HG02678 (cell line): ENCODE results near the gene PRAMEF27.
"Not testable (repeated sequence)": the region's sequence is repeated elsewhere in the genome, so short reads cannot be mapped to it uniquely, and the experiment has no call there.

Experiments
- ATAC-seq: cut with Tn5 transposase; IDR thresholded peaks from one replicate; pipeline ENCODE4 v1.9.1; 2021; ENCODE audit warnings: mild to moderate bottlenecking, moderate library complexity; ENCODE audit not compliant: unreplicated experiment

PRAMEF27 gene

GRCh38 chr1:13056475-13056874 lies at the start of gene PRAMEF27:
Gene PRAMEF27 (minus strand): TSS chr1:13056575. CDS start chr1:13053659, 2,916 bp downstream.
- ATAC-seq, result not testable (repeated sequence)

DNA sequence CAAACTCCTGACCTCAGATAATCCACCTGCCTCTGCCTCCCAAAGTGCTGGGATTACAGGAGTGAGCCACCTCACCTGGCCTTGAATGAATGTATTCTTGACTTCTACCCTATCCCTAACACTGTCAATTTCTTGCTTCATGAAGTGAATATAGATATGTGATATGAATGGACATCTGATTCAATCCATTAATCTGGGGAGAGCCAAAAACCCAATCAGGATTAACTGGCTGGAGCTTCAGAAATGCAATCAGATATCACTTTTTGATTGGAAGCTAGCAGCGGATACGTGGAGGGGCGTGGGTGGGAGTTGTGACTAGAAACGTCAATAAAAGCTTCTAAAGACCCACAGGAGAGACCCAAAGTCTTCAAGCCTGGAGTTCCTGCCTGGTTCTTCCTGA lies 14.1 kb upstream of the PRAMEF27 start, which contains the start of gene PRAMEF25:
Gene PRAMEF25 (plus strand): TSS at position 301 of the 400 bp plus-strand sequence. CDS start 2,920 bp downstream, outside the sequence.
- ATAC-seq, result not testable (repeated sequence)

DNA sequence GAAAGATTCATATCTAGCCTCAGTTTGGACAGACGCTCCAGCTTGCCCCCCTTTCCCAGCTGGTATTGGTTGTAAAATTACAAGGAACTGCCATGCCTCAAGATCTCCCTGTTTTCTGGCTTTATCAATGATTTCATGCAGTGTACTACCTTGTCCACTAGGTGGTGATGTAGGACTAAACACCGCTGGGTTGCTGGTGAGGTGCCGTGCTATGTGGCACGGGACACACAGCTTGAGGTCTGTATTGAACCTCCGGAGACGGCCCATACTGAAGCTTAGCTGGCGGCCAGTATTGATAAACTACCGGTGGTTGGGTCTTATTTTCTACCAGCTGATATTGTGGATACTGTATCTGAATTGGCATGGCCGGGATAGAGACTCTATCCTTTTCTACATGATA lies 36.5 kb downstream of the PRAMEF27 start:
- not testable (repeated sequence) for ATAC-seq

DNA sequence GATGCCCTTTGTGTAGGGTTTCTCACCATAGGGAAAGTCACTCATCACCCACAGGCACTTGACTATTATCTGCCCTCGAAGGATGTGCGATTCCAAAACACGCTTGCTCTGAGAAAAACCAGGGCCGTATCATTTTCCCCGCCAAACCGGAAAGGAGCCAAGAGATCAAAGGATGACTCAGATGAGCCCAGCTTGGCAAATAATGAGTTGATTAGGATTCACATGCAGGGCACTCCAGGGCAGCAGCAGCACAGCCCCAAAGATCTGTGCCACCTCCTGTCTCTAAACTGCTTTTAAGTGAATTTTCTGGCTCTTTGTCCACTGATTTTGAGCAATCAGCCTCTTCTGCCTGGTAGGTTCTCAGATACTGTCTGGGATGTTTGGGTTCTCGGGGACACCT lies 44.4 kb downstream of the PRAMEF27 start:
- ATAC-seq, result not testable (repeated sequence)

GRCh38 chr1:13009348-13009747 lies 47.0 kb downstream of the PRAMEF27 start:
- not testable (repeated sequence) for ATAC-seq

- ATAC-seq, result not testable (repeated sequence)
Observed at GRCh38 chr1:13005732-13006131, 50.6 kb downstream of the PRAMEF27 start.
